Measurements from ENCODE around the gene MYOCOS.

GRCh38 chr1:171652234-171652822 is 30.3 kb downstream of the MYOCOS start, which contains the start of gene MYOC:
- TF ChIP-seq, protein P1, sequence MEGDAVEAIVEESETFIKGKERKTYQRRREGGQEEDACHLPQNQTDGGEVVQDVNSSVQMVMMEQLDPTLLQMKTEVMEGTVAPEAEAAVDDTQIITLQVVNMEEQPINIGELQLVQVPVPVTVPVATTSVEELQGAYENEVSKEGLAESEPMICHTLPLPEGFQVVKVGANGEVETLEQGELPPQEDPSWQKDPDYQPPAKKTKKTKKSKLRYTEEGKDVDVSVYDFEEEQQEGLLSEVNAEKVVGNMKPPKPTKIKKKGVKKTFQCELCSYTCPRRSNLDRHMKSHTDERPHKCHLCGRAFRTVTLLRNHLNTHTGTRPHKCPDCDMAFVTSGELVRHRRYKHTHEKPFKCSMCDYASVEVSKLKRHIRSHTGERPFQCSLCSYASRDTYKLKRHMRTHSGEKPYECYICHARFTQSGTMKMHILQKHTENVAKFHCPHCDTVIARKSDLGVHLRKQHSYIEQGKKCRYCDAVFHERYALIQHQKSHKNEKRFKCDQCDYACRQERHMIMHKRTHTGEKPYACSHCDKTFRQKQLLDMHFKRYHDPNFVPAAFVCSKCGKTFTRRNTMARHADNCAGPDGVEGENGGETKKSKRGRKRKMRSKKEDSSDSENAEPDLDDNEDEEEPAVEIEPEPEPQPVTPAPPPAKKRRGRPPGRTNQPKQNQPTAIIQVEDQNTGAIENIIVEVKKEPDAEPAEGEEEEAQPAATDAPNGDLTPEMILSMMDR (conservative IDR thresholded peaks at IDR 0.05): no peak
- TF ChIP-seq ZFX (IDR thresholded peaks at IDR 0.05): no peak

All from C4-2B (cell line).